Stimulated activated CD4-positive, alpha-beta T cell treated with anti-CD3 and anti-CD28 coated beads, Interleukin-1b, Interleukin-23, amount 100 ng/mL, for 1 hour (primary cell): ENCODE data around the gene RHBG.
A peak's percentile ranks its signal among the peaks of the same experiment; 100 is the strongest.
"Not testable (repeated sequence)": the region's sequence is repeated elsewhere in the genome, so short reads cannot be mapped to it uniquely, and the experiment has no call there.

Source experiments
- DNase-seq, 2 donors: peaks; one replicate each; pipeline ENCODE4 v3.0.0-alpha.2; 2020; ENCODE audit warnings: low read depth in 2 of 2

The RHBG gene, protein sequence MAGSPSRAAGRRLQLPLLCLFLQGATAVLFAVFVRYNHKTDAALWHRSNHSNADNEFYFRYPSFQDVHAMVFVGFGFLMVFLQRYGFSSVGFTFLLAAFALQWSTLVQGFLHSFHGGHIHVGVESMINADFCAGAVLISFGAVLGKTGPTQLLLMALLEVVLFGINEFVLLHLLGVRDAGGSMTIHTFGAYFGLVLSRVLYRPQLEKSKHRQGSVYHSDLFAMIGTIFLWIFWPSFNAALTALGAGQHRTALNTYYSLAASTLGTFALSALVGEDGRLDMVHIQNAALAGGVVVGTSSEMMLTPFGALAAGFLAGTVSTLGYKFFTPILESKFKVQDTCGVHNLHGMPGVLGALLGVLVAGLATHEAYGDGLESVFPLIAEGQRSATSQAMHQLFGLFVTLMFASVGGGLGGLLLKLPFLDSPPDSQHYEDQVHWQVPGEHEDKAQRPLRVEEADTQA

DNA sequence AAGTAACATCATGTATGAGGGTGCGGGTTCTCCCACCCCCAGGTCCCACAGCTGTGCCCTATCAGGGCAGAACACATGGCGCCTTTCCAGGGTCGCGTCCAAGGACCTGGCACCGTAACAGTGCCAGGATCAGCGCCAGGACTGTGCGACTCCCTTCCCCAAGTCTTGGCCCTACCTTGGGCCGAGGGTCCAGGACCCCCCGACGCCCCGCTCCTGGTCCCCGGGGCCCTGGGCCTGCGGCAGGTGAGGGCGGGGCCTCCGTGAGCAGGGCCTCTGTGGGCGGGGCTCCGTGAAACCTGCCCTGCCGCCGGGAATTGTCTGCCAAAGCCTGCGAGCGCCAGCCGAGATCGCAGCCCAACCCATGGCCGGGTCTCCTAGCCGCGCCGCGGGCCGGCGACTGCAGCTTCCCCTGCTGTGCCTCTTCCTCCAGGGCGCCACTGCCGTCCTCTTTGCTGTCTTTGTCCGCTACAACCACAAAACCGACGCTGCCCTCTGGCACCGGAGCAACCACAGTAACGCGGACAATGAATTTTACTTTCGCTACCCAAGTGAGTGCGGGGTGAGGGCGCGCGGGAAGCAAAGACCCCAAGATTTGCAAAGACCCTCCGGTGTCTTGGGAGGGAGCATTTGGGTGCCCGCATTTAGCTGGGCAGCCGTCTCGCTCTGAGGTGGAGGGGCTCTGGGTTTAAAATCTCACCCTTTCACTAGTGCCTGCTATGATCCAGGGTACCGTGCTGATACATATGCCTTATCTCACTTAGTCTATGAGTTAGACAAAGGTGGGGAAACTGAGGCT is at the start of gene RHBG:
Gene RHBG, plus strand, starts transcription at position 323 of the 796 bp plus-strand sequence. Its CDS starts 39 bp downstream, at position 362.
- DNase-seq, result no peak

DNA sequence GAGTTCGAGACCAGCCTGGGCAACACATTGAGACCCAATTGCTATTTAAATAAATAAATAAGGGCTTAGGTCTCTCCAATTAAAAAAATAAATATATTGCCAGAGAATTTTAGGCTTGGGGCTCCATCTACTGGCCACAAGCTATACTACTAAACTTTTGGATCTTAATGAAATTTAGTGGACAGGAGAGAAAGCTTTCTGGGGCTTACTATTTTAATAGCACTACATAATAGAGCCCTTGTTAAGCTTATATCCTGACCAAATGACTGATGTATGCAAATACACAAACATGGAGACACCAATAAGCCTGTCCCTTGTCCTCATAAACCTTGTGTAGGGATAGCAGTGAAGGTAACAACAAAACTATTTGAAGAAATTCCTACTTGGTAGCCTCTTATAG is 49.3 kb upstream of the RHBG start:
- no peak for DNase-seq

DNA sequence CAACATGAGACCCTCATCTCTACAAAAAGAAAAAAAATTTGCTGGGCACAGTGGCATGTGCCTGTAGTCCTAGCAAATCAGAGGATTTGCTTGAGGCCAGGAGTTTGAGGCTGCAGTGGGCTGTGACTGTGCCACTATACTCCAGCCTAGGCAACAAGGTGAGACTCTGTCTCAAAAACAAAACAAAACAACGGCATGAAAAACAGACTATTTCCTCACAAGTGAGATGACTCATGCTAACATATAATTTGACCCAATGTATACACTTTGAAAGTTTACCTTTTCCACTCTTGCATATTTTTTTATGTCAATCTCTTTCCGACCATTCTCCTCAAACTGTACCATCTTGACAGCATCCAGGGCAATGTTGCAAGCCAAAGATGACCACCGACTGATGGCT is 48.5 kb upstream of the RHBG start:
- no peak for DNase-seq

DNA sequence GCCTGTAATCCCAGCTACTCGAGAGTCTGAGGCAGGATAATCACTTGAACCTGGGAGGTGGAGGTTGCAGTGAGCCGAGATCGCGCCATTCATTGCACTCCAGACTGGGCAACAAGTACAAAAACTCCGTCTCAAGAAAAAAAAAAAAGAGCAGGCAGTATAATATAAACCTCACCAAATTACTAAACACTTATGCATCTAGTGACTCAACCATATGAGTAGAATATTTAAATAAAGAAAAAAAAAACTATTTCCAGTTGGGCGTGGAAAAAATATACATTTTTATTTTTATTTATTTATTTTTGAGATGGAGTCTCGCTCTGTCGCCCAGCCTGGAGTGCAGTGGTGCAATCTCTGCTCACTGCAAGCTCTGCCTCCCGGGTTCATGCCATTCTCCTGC is 45.8 kb upstream of the RHBG start:
- not testable (repeated sequence) for DNase-seq

DNA sequence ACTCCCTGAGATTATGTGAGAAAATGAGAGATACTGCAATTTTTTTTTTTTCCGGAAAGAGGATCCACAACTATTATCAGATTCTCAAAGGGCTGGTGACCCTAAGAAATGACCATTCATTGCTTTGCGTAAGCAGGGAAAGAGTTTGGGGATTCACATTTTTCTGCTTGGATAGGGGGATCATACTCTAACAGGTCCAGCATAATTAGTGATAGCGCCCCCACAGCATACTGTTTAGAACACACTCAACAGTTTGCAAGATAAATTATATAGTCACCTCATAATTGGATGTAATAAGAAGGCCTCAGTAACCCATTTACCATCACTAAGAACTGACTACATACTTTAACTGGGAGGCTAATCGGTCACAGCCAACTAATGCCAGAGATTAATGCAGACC is 32.8 kb upstream of the RHBG start:
- no peak for DNase-seq

DNA sequence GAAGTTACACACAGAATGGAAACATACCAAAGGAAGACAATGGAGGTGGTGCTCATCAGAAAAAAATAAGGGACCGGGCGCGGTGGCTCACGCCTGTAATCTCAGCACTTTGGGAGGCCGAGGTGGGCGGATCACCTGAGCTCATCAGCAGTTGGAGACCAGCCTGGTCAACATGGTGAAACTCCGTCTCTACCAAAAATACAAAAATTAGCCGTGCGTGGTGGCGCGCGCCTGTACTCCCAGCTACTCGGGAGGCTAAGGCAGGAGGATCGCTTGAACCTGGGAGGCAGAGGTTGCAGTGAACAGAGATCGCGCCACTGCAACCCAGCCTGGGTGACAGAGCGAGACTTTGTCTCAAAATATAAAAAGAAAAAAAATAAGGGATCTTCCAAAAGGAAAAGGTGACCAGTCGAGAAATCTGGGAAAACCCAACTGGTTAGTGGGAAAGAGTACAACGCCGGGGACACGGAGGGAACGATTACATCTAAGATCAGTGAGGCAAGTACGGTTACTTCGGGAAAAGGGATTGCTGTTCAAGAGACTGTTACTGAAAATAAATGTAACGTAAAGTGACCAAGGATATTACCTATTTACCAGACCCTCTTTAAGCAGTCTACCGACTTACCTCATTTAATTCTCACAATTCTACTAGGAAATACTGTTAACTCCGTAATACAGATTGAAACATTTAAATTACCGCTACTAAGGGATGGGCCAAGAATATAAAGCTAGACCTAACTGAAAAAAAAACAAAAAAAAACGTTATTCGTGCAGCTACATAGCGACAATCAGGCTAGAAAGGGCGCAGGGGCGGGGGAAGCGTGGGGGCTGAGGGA is 31.7 kb upstream of the RHBG start:
- DNase-seq, result no peak

DNA sequence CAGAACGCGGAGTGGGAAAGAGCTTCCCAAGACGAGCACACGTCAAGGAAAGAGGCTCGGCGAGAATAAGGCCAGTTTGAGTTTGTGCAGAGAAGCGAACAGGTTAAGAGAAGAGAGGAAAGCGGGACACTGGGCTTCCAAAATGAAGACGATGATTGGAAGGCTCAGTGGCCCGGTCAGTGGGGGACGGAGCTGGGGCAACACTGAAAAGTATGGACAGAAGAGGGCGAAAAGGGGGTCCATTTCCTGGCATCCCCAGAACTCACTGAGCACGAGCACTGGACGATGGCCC is 31.2 kb upstream of the RHBG start:
- peak in 1 of 2 donors; percentile 15 for DNase-seq

DNA sequence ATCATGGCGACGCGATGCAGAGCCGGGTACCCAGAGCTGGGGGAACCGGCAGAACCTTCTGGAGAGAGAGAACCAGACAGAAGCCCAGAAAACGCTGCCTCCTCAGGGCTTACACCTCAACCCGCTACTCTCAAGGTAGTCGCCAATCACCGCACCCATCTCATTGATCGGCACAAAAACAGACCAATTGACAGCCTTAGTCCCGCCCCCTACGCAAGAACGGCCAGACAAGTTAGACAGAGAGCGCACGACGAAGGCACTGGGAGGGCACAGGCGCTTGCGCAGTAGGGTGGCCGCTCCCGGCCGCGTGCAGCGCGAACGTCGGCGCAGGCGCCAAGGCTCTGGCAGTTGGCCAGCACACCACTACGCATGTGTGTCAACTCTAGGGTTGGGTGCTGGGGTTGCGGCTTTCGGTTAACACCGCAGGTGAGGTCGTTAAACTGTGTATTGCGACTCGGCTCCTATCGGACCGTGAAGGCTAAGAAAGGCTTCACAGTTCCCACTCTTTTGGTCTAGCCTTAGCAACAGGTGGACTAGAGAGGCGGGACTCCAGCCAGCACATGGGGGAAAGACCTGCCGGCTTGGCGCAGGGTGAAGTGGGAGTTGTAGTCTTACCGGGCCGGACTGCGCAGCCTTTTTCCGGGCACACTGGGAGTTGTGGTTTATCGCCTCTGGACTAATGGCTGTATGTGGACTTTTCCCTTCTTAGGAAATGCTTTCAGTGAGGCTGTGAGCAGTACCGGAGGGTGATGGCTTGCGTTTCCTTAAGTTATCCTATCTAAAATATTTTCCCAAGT is 30.6 kb upstream of the RHBG start, which contains the start of the genes CCT3 and TSACC:
Gene CCT3, minus strand, starts transcription at position 113 of the 797 bp plus-strand sequence. Its CDS starts 108 bp downstream, at position 5.
Gene TSACC, plus strand, starts transcription at position 347 of the 797 bp plus-strand sequence. CDS start 1,232 bp downstream, outside the sequence.
- DNase-seq, result peak; percentile 97

DNA sequence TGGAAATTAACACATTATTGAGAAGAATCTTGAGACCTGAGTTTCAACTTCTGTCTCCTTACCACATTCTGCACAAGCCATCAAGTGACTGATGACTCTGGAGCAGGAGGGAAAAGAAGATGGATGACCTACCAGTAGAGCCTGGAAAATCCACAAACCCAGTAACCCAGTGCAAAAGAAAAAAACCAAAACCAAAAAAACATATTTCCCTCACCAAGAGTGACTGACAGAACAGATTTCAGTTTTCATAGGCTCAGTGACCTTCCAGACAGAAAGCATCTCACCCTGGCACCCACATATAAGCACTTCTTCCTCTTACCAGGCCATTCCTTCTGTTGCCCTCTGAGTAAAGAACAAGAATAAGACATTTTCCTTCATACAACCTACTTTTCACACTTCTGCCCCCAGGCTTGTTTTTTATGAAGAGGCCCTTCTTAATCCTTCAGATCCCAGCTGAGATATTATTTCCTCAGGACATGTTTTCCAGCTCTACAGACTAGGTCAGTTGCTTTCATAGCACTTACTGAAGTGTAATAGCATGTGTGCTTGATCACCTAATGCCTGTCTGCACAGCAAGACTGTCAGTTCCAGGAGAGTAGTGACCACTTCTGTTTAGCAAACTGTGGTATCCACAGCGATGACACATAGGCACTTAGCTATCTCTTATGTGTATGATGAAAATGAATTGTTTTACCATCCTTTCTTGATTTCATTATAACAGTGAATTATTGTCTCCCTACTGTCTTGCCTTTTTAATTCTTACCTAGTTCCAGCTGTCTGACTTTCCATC is 26.6 kb upstream of the RHBG start:
- no peak for DNase-seq

DNA sequence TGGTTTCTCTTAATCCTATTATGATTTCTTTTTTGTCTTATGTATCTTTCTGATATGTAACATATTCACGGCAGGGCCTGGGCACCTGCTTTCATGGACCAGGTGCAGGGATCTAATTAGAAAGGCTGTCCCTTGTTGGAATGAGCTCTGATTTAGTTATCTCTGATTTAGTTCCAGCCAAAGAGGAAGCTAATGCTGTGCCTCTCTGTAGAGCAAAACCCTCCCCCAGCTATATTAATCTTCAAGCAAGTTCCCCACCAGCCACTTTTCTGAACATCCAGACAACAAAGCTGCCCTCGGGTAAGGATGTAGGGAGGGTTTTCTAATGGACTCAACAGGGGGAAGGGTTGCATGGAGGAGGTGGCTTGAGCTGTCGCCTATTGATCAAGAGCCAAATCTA is 24.6 kb upstream of the RHBG start:
- no peak for DNase-seq

DNA sequence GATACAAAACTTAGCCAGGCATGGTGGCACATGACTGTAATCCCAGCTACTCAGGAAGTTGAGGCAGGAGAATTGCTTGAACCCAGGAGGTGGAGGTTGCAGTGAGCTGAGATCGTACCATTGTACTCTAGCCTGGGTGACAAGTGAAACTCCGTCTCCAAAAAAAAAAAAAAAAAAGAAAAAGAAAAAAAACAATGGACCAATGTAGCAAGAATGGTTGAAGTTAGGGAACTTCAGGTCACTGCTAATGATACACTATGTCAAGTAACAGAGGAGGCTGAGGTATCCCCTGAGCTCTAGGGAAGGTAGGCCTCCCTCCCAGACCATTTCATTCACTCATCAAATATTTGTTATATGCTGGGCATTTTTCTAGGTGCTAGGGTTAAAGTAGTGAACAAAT is 23.0 kb upstream of the RHBG start:
- not testable (repeated sequence) for DNase-seq

DNA sequence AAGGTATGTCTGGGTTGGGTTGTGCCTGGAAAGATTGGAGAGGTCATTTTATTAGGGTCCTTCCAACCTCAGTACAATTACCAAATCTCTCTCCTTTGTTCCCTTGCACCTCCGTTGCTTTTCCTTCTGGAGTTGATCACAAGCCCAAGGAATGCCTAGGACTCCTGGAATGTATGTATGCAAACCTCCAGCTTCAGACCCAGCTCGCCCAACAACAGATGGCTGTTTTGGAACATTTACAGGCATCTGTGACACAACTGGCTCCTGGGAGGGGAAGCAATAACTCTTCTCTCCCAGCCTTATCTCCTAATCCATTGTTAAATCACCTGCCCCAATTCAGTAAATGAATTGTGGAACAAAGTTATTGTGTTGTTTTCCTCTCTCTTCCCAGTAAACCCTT is 22.4 kb upstream of the RHBG start:
- DNase-seq, result no peak

DNA sequence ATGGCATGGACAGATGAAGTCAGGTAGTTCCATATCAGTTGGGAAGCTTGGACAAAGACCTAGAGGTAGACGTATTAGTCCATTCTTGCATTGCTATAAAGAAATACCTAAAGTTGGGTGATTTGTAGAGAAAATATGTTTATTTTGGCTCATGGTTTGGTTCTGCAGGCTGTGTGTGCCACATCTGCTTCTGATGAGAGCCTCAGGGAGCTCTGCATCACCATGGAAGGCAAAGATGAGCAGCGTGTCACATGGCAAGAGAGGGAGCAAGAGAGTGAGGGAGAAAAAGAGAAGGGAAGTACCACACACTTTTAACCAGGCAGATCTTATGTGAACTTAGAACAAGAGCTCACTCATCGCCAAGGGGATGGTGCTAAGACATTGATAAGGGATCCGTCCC is 21.7 kb upstream of the RHBG start:
- no peak for DNase-seq

DNA sequence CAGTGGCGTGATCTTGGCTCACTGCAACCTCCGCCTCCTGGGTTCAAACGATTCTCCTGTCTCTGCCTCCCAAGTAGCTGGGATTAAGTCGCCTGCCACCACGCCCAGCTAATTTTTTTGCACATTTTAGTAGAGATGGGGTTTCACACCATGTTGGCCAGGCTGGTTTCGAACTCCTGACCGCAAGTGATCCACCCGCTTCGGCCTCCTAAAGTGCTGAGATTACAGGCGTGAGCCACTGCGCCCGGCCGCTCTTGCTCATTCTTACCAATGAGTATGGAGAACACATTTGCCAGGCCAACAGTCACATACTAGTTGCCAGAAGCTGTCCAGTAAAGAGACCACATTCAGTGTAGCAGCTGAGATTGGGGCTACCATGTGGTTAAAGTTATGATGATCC is 16.5 kb upstream of the RHBG start:
- DNase-seq, result not testable (repeated sequence)

DNA sequence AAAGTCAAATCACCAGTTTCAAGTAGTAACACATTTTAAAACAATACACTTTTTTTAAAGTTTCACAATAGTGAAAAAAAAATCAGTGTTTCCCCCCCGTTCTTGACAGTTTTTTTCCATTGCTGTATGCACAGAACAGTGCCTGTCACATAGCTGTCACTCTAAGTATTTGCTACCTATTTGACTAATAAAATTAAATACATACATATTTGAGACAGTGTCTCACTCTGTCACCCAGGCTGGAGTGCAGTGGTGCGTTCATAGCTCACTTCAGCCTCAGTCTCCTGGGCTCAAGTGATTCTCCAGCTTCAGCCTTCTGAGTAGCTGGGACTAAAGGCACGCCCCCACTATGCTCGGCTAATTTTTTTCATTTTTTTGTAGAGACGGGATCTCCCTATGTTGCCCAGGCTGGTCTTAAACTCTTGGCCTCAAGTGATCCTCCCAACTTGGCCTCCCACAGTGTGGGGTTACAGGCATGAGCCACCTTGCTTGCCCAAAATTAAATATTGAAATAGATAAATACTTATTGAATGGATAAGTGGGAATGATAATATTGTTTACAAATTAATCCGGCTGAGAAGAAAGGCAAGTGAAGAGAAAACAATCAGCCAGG is 12.6 kb upstream of the RHBG start:
- DNase-seq, result no peak

DNA sequence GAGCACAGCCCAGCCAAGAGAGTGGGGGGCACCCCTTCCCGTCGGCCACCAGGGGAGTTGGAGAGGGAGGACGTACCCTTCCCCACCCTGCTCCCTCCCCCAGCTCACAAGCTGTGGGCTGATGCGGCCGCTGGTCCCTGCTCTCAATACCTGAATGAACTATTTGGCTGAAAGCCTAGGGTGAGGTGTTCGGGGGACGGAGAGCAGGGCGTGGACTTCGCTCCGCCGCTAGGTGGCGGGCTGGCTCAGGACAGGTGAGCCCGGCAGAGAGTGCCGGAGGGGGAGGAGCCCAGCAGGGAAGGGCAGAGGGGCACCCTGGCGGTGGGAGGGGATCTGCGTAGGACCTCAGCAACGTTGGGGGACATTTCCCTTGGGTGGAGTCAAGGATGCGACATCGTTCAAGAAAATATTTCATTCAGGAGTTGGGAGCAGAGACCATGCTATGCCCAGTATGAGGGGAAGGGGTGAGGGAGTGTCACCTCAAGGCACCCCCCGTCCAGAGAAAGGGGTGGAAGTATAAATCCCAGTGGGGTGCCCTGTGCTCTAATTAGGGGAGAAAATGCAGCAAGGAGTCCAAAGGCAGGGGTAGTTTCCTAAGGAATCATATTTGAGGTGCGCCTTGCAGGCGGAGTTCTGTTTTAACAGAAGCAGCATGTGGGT is 12.0 kb upstream of the RHBG start:
- peak in 1 of 2 donors; percentile 33 for DNase-seq

DNA sequence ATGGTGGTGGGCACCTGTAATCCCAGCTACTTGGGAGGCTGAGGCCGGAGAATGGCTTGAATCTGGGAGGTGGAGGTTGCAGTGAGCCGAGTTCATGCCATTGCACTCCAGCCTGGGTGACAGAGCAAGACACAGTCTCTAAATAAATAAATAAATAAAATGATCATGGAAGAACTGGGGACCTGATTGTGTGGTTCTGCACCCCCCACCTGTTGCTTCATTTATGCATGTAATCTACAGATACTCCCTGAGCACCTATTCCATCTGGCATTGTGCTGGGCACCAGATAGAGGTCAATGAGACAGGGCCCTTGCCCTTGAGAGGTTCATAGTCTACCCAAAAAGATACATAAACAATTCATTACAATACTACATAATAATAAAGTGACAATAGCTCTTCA is 11.0 kb upstream of the RHBG start:
- no peak for DNase-seq

DNA sequence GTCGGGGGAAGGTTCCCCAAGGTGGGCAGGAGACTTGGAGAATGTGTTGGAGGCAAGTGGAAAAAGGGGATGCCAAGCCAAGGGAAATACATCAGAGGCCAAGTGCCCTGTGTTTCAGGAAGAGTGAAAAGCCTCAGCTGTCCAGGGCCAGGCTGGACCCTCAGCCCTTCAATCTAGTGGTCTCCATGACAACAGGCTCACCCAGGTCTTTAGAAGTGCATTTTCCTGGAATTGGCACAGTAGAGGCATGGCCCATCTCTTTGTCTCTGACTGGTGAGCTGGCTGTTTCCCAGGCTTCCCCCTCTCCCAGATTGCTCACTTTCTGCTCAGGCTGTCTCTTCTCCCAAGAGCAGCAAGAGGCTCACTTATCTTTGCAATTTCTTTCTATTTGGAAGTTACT is 10.4 kb upstream of the RHBG start:
- no peak for DNase-seq

DNA sequence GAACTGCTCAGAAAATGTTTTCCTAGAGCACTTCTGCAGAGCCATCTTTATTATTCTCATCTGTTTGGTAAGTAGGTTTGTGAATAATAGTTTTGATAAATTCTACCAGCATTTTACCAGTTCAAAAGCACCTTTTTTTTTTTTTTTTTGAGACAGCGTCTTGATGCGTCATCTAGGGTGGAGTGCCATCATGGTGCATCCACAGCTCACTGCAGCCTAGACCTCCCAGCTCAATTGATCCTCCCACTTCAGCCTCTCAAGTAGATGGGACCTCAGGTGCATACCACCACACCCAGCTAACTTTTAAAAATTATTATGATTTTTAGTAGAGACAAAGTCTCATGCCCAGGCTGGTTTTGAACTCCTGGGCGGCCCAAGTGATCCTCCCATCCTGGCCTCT is 9.8 kb upstream of the RHBG start:
- DNase-seq, result no peak
